GM21619 (cell line): ENCODE data around the gene GANC.
"Not testable (repeated sequence)": the region's sequence is repeated elsewhere in the genome, so short reads cannot be mapped to it uniquely, and the experiment has no call there.

Source experiments
- ATAC-seq: cut with Tn5 transposase; IDR thresholded peaks from one replicate; pipeline ENCODE4 v1.9.1; 2021; ENCODE audit not compliant: unreplicated experiment

The GANC gene

GRCh38 chr15:42283671-42284070 lies 10.7 kb downstream of the GANC start:
- ATAC-seq: no peak

- ATAC-seq: no peak
Measured at GRCh38 chr15:42284551-42284950, 11.6 kb downstream of the GANC start.

GRCh38 chr15:42285034-42285433 lies 12.0 kb downstream of the GANC start:
- ATAC-seq: no peak

- no peak for ATAC-seq
Measured at GRCh38 chr15:42286445-42287029, 13.5 kb downstream of the GANC start.

- no peak for ATAC-seq
Measured at GRCh38 chr15:42287931-42288330, 14.9 kb downstream of the GANC start.

- no peak for ATAC-seq
Measured at GRCh38 chr15:42289166-42289565, 16.2 kb downstream of the GANC start.

- not testable (repeated sequence) for ATAC-seq
Measured at GRCh38 chr15:42301004-42301403, 28.0 kb downstream of the GANC start.

- ATAC-seq: no peak
Measured at GRCh38 chr15:42306681-42307080, 33.7 kb downstream of the GANC start.

- ATAC-seq: no peak
Measured at GRCh38 chr15:42313463-42313862, 40.5 kb downstream of the GANC start.

- no peak for ATAC-seq
Measured at GRCh38 chr15:42314818-42315217, 41.8 kb downstream of the GANC start.

GRCh38 chr15:42315521-42315920 lies 42.5 kb downstream of the GANC start:
- ATAC-seq: no peak

- not testable (repeated sequence) for ATAC-seq
Measured at GRCh38 chr15:42316282-42316805, 43.3 kb downstream of the GANC start.

GRCh38 chr15:42319206-42319605 lies 46.2 kb downstream of the GANC start:
- no peak for ATAC-seq

GRCh38 chr15:42324308-42324707 lies 51.3 kb downstream of the GANC start:
- ATAC-seq: no peak

- ATAC-seq: no peak
Measured at GRCh38 chr15:42329161-42329560, 56.2 kb downstream of the GANC start.

GRCh38 chr15:42329992-42330391 lies 57.0 kb downstream of the GANC start:
- ATAC-seq: no peak

- ATAC-seq: no peak
Measured at GRCh38 chr15:42331235-42331634, 58.2 kb downstream of the GANC start.

GRCh38 chr15:42332331-42332730 lies 59.3 kb downstream of the GANC start:
- no peak for ATAC-seq

GRCh38 chr15:42335074-42335473 lies 62.1 kb downstream of the GANC start:
- no peak for ATAC-seq

GRCh38 chr15:42336650-42337049 lies 63.6 kb downstream of the GANC start:
- ATAC-seq: not testable (repeated sequence)

GRCh38 chr15:42337104-42337503 lies 64.1 kb downstream of the GANC start:
- not testable (repeated sequence) for ATAC-seq

GRCh38 chr15:42338500-42338899 lies 65.5 kb downstream of the GANC start:
- ATAC-seq: no peak

GRCh38 chr15:42343596-42344232 lies 70.7 kb downstream of the GANC start:
- no peak for ATAC-seq
